Mesenchymal stem cell (in vitro differentiated cells and primary cell): Measurements from ENCODE around the gene DGKG.
A peak's percentile ranks its signal among the peaks of the same experiment; 100 is the strongest.

Experiments
- DNase-seq: peaks from one replicate; pipeline ENCODE4 v3.0.0-alpha.2; 2013
- H2AFZ ChIP-seq: one replicate; pipeline ENCODE4 v1.6.1; 2013; ENCODE audit warnings: low read depth, mild to moderate bottlenecking, control low read depth, inconsistent platforms, low read length, moderate library complexity
- H2AK5ac ChIP-seq: 2 replicates; pipeline ENCODE4 v1.6.1; 2013; ENCODE audit warnings: low read length, moderate library complexity, mild to moderate bottlenecking, inconsistent platforms; ENCODE audit not compliant: severe bottlenecking
- H2BK120ac ChIP-seq: one replicate; pipeline ENCODE4 v1.6.1; 2013; ENCODE audit warnings: low read depth, mild to moderate bottlenecking, inconsistent platforms, low read length, moderate library complexity
- H2BK12ac ChIP-seq, 2 experiments: one replicate each; pipeline ENCODE4 v1.6.1; 2013; ENCODE audit warnings: inconsistent platforms in 2 of 2, low read length in 2 of 2, mild to moderate bottlenecking in 2 of 2, moderate library complexity in 2 of 2, control low read depth in 1 of 2
- H2BK15ac ChIP-seq: one replicate; pipeline ENCODE4 v1.6.1; 2013; ENCODE audit warnings: mild to moderate bottlenecking, low read depth, inconsistent platforms; ENCODE audit not compliant: poor library complexity, severe bottlenecking
- H2BK5ac ChIP-seq: 2 replicates; pipeline ENCODE4 v1.6.1; 2013; ENCODE audit warnings: low read depth, mild to moderate bottlenecking, low read length, control low read depth, inconsistent platforms; ENCODE audit not compliant: poor library complexity, severe bottlenecking
- H3K14ac ChIP-seq, 2 experiments: one replicate each; pipeline ENCODE4 v1.6.1; 2013; ENCODE audit warnings: inconsistent platforms in 2 of 2, low read length in 2 of 2, control low read depth in 1 of 2, mild to moderate bottlenecking in 1 of 2, moderate library complexity in 1 of 2
- H3K18ac ChIP-seq, 2 experiments: one replicate each; pipeline ENCODE4 v1.6.1; 2013; ENCODE audit warnings: inconsistent platforms in 2 of 2, low read length in 2 of 2, control low read depth in 1 of 2, low read depth in 1 of 2, mild to moderate bottlenecking in 1 of 2
- H3K23ac ChIP-seq, 2 experiments: one replicate each; pipeline ENCODE4 v1.6.1; 2013; ENCODE audit warnings: inconsistent platforms in 2 of 2, low read length in 2 of 2, mild to moderate bottlenecking in 2 of 2, moderate library complexity in 2 of 2, control low read depth in 1 of 2
- H3K27ac ChIP-seq: 2 replicates; pipeline ENCODE4 v1.5.1; 2013; ENCODE audit warnings: mild to moderate bottlenecking, moderate library complexity, low read length, control low read depth, inconsistent platforms; ENCODE audit not compliant: poor library complexity, severe bottlenecking
- H3K27me3 ChIP-seq, 2 experiments: 2 replicates each; pipeline versions ENCODE4 v1.6.1 to v1.7.0; 2013; ENCODE audit warnings: low read length in 2 of 2, mild to moderate bottlenecking in 2 of 2, moderate library complexity in 2 of 2, control low read depth in 1 of 2, inconsistent platforms in 1 of 2; ENCODE audit not compliant: control insufficient read depth in 1 of 2, insufficient read depth in 1 of 2
- H3K36me3 ChIP-seq, 2 experiments: 2 replicates each; pipeline versions ENCODE4 v1.6.1 to v1.7.0; 2013; ENCODE audit warnings: low read length in 2 of 2, control low read depth in 1 of 2, inconsistent platforms in 1 of 2, low read depth in 1 of 2, mild to moderate bottlenecking in 1 of 2; ENCODE audit not compliant: insufficient read depth in 2 of 2, control insufficient read depth in 1 of 2
- H3K4ac ChIP-seq, 2 experiments: one replicate each; pipeline ENCODE4 v1.6.1; 2013; ENCODE audit warnings: inconsistent platforms in 2 of 2, low read length in 2 of 2, mild to moderate bottlenecking in 2 of 2, moderate library complexity in 2 of 2, control low read depth in 1 of 2, low read depth in 1 of 2
- H3K4me1 ChIP-seq: 2 replicates; pipeline ENCODE4 v1.6.1; 2013; ENCODE audit warnings: low read depth, low read length, control low read depth; ENCODE audit not compliant: control insufficient read depth, insufficient read depth
- H3K4me2 ChIP-seq: 2 replicates; pipeline ENCODE4 v1.6.1; 2013; ENCODE audit warnings: low read length, mild to moderate bottlenecking, inconsistent platforms; ENCODE audit not compliant: poor library complexity, severe bottlenecking
- H3K4me3 ChIP-seq, 2 experiments: 2 replicates each; pipeline versions ENCODE4 v1.5.1 to v1.7.0; 2013; ENCODE audit warnings: low read length in 2 of 2, mild to moderate bottlenecking in 2 of 2, control low read depth in 1 of 2, low read depth in 1 of 2; ENCODE audit not compliant: insufficient read depth in 1 of 2
- H3K79me1 ChIP-seq: replicated peaks from 2 replicates; pipeline ENCODE4 v1.6.1; 2013; ENCODE audit warnings: mild to moderate bottlenecking, control low read depth, low read length, inconsistent platforms; ENCODE audit not compliant: poor library complexity, severe bottlenecking
- H3K9ac ChIP-seq: 2 replicates; pipeline ENCODE4 v1.7.0; 2013; ENCODE audit warnings: mild to moderate bottlenecking, low read length, moderate library complexity
- H3K9me3 ChIP-seq: 2 replicates; pipeline ENCODE4 v1.7.0; 2013; ENCODE audit warnings: mild to moderate bottlenecking, low read length; ENCODE audit not compliant: control insufficient read depth
- H4K8ac ChIP-seq: one replicate; pipeline ENCODE4 v1.6.1; 2013; ENCODE audit warnings: inconsistent platforms, mild to moderate bottlenecking, low read length, moderate library complexity
- H4K91ac ChIP-seq: one replicate; pipeline ENCODE4 v1.6.1; 2013; ENCODE audit warnings: mild to moderate bottlenecking, low read length, inconsistent platforms
- WGBS: methylation state at CpG from one replicate; pipeline ENCODE4 v1.1.7; 2013; ENCODE audit warnings: mixed read lengths; 5-methylcytosine and 5-hydroxymethylcytosine counted together

DGKG gene

DNA sequence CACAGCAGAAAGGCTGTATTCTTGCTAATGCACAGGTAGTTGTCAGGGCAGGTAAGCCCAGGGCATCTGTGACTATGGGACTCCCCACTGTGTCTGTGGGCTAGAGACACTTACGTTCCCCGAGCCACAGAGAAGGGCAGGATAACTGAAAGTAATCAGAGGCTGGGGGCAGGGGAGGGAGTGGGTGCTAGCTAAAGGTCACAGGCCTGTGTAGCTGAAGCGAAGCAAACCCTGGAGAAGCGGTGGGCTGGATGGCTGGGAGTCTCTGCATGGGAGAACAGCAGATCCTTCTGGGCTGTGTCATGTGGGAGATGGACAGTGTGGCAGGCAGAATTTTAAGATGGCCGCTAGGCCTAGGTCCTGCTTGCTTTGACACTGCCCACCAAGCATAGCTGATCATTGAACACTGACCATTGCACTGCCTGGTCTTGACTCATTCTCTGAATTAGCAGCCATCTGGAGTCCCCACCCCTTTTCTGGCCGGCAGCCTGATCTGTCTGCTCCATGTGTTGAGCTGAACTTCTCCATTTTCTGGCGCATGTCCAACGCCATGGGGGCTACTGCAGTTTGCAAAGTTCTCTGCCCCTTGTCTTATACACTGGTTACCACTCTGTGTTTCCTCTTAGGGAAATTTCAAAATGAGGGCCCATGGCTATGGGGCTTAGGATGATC lies 110.0 kb downstream of the DGKG start:
- 87% methylated on average over 7 of the region's 8 CpGs for WGBS

GRCh38 chr3:186248850-186249249 lies 113.2 kb downstream of the DGKG start:
- Histone ChIP-seq H2AFZ (no peak overlapping the region), H3K18ac (no peak overlapping the region), H4K8ac (no peak overlapping the region), H3K79me1 (no peaks in the 10 kb centered on the region), H2AK5ac (no peak overlapping the region), H2BK15ac (no peak overlapping the region), H3K4me3 (peak overlapping the region in 1 of 2 experiments; percentile 12), H2BK5ac (no peak overlapping the region), H3K27ac (no peak overlapping the region), H3K14ac (no peak overlapping the region), H2BK120ac (no peak overlapping the region), H3K9ac (no peak overlapping the region), H3K4me2 (no peak overlapping the region), H3K36me3 (no peaks in the 10 kb centered on the region), H3K4ac (no peak overlapping the region), H3K23ac (no peak overlapping the region), H3K4me1 (no peaks in the 10 kb centered on the region), H2BK12ac (no peak overlapping the region), H4K91ac (no peak overlapping the region), H3K27me3 (peaks cover 43 to 47% of the 10 kb centered on the region in 2 experiments), H3K9me3 (no peaks in the 10 kb centered on the region)
- 86% methylated on average over 6 of the region's 7 CpGs for WGBS
- no peak for DNase-seq

More for the DNA sequence above, 110.0 kb downstream of the DGKG start:
- Histone ChIP-seq H3K14ac (no peak overlapping the region), H3K18ac (no peak overlapping the region), H2BK120ac (no peak overlapping the region), H3K4ac (no peak overlapping the region), H3K27me3 (peaks cover 48 to 54% of the 10 kb centered on the region in 2 experiments), H2BK12ac (no peak overlapping the region), H4K91ac (no peak overlapping the region), H2BK15ac (no peak overlapping the region), H3K4me1 (no peaks in the 10 kb centered on the region), H2AFZ (no peak overlapping the region), H2AK5ac (no peak overlapping the region), H3K79me1 (no peaks in the 10 kb centered on the region), H4K8ac (no peak overlapping the region), H3K4me2 (no peak overlapping the region), H3K9me3 (no peaks in the 10 kb centered on the region), H3K27ac (no peak overlapping the region), H3K4me3 (no peak overlapping the region), H3K9ac (no peak overlapping the region), H2BK5ac (no peak overlapping the region), H3K36me3 (no peaks in the 10 kb centered on the region), H3K23ac (no peak overlapping the region)
- no peak for DNase-seq

- Histone ChIP-seq H3K18ac (no peak overlapping the region), H3K4me2 (no peak overlapping the region), H2BK120ac (no peak overlapping the region), H3K27ac (no peak overlapping the region), H3K4ac (no peak overlapping the region), H2BK12ac (no peak overlapping the region), H2BK5ac (no peak overlapping the region), H3K4me1 (no peaks in the 10 kb centered on the region), H3K27me3 (peaks cover 39 to 42% of the 10 kb centered on the region in 2 experiments), H3K23ac (no peak overlapping the region), H3K9me3 (no peaks in the 10 kb centered on the region), H2AFZ (no peak overlapping the region), H4K91ac (no peak overlapping the region), H4K8ac (no peak overlapping the region), H2AK5ac (no peak overlapping the region), H2BK15ac (no peak overlapping the region), H3K4me3 (no peak overlapping the region), H3K14ac (no peak overlapping the region), H3K9ac (no peak overlapping the region), H3K79me1 (no peaks in the 10 kb centered on the region), H3K36me3 (no peaks in the 10 kb centered on the region)
- no peak for DNase-seq
- WGBS: 84% methylated on average over 5 of the region's 5 CpGs
These were observed 113.9 kb downstream of the DGKG start for GRCh38 chr3:186247821-186248814.

DNA sequence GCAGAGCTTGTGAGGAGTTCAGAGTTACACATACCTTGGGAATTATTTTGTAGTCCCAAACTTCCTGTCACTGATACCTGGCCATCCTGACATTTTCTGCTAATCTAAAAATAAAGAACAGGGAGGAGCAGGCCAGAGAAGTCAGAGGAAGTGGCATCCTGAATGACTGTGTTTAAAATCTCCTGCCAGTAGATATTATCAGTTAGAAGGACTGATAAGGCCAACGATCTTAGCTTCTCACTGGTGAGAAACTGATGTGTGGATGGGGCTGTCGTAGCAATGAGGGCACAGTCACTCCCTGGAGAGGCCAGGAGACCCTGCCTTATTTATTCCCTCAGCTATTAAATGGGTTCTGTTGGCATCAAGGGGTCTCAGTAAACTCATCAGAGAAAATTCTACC lies 115.1 kb downstream of the DGKG start:
- H2AK5ac ChIP-seq: no peak overlapping the region
- no peak overlapping the region for H2BK120ac ChIP-seq
- no peak overlapping the region for H3K27ac ChIP-seq
- H2AFZ ChIP-seq: no peak overlapping the region
- H3K36me3 ChIP-seq: no peaks in the 10 kb centered on the region
- peaks cover 29 to 31% of the 10 kb centered on the region in 2 experiments for H3K27me3 ChIP-seq
- H3K79me1 ChIP-seq: no peaks in the 10 kb centered on the region
- no peak overlapping the region for H2BK12ac ChIP-seq
- no peaks in the 10 kb centered on the region for H3K9me3 ChIP-seq
- no peak overlapping the region for H2BK15ac ChIP-seq
- H2BK5ac ChIP-seq: no peak overlapping the region
- no peak overlapping the region for H3K18ac ChIP-seq
- DNase-seq: no peak
- H3K4ac ChIP-seq: no peak overlapping the region
- no peak overlapping the region for H3K23ac ChIP-seq
- peaks cover 6% of the 10 kb centered on the region for H3K4me1 ChIP-seq
- no peak overlapping the region for H4K8ac ChIP-seq
- no peak overlapping the region for H4K91ac ChIP-seq
- 43% methylated on average over 2 of the region's 2 CpGs for WGBS
- no peak overlapping the region for H3K9ac ChIP-seq
- no peak overlapping the region for H3K4me3 ChIP-seq
- H3K4me2 ChIP-seq: no peak overlapping the region
- H3K14ac ChIP-seq: no peak overlapping the region
